ENCODE measurements around the gene TPST1. TPM values are rescaled to one million over a fixed set of nuclear protein-coding genes. Genes with fewer than 3 reads are reported as not detected.

Gene TPST1
- total RNA-seq, 4 donors from 2014 or later = 24.5 to 60.4 (median 28.2) TPM

DNA sequence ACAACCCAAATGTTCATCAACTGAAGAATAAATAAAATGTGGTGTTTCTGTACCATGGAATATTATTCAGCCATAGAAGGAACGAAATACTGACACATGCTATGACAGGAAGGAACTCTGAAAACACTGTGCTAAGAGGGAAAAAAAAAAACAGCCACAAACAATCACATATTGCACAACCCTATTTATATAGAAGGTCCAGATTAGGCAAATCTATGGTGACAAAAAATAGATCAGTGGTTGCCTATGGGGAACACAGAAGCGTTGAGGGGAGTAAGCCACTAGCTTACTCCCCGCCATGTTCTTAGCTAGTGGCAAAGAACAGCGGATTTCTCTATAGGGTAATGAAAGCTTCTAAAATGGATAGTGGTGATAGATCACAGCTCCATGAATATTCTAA is 198.4 kb downstream of the TPST1 start:
- Histone ChIP-seq H3K4me1 (no peaks in the 10 kb centered on the region), H3K27me3 (no peaks in the 10 kb centered on the region), H3K4me3 (replicated peaks in 1 of 3) (no peak overlapping the region), H3K36me3 (no peaks in the 10 kb centered on the region), H3K27ac (no peak overlapping the region), H3K9me3 (no peaks in the 10 kb centered on the region)
- no peak for TF ChIP-seq POLR2A (IDR thresholded peaks at IDR 0.05)
- intact Hi-C loops (cut with DNase I) = no loop called here
- DNase-seq = no peak
- WGBS, 2 donors = 93 to 99% methylated on average over 4 of the region's 4 CpGs

DNA sequence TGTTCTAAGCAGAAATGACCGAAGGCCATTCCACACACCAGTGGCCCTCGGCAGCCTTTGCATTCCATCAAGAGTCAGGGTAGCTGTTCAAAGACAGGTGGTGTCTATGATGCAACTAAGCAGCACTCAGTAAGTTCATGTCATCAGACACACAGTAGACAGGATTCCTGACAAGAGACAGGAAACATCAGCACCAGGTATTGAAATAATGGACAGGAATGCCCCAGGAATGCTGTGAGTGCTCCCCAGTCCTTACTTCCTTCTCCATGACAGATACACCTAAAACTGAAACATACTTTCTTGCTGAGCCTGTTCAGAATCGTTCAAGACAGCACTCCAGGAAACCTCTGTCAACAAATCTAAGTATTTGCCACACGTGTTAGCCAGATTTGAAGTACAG is 204.4 kb downstream of the TPST1 start:
- H3K4me1 ChIP-seq = peaks cover 0 to 9% of the 10 kb centered on the region in 2 donors
- 51 to 54% methylated on average over 4 of the region's 4 CpGs for WGBS, 2 donors
- intact Hi-C loops (cut with DNase I) = no loop called here
- no peak overlapping the region for H3K4me3 ChIP-seq (replicated peaks in 1 of 3)
- H3K36me3 ChIP-seq = no peaks in the 10 kb centered on the region
- no peak overlapping the region for H3K27ac ChIP-seq
- no peak for TF ChIP-seq CTCF (IDR thresholded peaks at IDR 0.05)
- no peak for TF ChIP-seq POLR2A (IDR thresholded peaks at IDR 0.05)
- no peaks in the 10 kb centered on the region for H3K9me3 ChIP-seq
- no peak for DNase-seq
- no peaks in the 10 kb centered on the region for H3K27me3 ChIP-seq

Small RNAs within 50 kb of the gene (small RNA-seq; reads per million reads assigned to genes)
- not detected for gene RNU6-313P

Other genes with a start within 250 kb of the TPST1 start
- 10 to 100 TPM; 30.1 to 51.5 (median 37.6) TPM for gene GUSB, start 223.1 kb upstream of the TPST1 start, total RNA-seq
- 10 to 100 TPM; 25.1 to 89.5 (median 50.2) TPM for gene ASL, start 129.5 kb upstream of the TPST1 start, total RNA-seq
- gene CRCP, start 90.5 kb upstream of the TPST1 start, total RNA-seq = 10 to 100 TPM; 49.6 to 59.6 (median 54.2) TPM

Measured in thyroid gland (tissue), 4 donors.